Gastrocnemius medialis (tissue), 4 donors: ENCODE results near the gene CCDC63.

Experiments
- POLR2A ChIP-seq, 2 donors: fragments of 450-650 bp; IDR thresholded peaks; one replicate each; pipeline ENCODE4 v1.6.1; 2017; ENCODE audit warnings: antibody characterized with exemption in 2 of 2, mild to moderate bottlenecking in 2 of 2, moderate library complexity in 2 of 2
- TF ChIP-seq, protein P1 (sequence below), 5 experiments: fragments of 450-650 bp in 3 of 5; fragments of 200-600 bp in 2 of 5; sonication (generic) in 2 of 5; IDR thresholded peaks in 4 of 5; conservative IDR thresholded peaks in 1 of 5; 1 replicate in 4 of 5; 2 replicates in 1 of 5; pipeline ENCODE4 v1.5.1; 2016 to 2019; ENCODE audit warnings: antibody characterized with exemption in 5 of 5, mild to moderate bottlenecking in 3 of 5, moderate library complexity in 3 of 5

DNA sequence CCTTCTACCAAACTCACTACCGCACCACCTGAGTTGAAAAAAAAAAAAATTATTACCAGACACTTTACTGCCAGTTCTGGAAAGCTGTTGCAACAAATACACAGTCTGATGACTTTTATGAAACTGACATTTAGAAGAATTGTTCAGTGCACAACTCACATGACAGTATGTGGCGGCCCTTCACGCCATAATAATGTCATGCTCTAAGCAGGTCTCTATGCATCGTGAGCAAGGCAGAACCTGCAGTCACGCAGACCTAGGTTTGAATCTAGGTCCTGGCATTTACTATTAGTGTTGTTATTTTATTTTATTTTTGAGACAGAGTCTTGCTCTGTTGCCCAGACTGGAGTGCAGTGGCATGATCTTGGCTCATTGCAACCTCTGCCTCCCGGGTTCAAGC is 65.5 kb downstream of the CCDC63 start:
- TF ChIP-seq, protein P1, sequence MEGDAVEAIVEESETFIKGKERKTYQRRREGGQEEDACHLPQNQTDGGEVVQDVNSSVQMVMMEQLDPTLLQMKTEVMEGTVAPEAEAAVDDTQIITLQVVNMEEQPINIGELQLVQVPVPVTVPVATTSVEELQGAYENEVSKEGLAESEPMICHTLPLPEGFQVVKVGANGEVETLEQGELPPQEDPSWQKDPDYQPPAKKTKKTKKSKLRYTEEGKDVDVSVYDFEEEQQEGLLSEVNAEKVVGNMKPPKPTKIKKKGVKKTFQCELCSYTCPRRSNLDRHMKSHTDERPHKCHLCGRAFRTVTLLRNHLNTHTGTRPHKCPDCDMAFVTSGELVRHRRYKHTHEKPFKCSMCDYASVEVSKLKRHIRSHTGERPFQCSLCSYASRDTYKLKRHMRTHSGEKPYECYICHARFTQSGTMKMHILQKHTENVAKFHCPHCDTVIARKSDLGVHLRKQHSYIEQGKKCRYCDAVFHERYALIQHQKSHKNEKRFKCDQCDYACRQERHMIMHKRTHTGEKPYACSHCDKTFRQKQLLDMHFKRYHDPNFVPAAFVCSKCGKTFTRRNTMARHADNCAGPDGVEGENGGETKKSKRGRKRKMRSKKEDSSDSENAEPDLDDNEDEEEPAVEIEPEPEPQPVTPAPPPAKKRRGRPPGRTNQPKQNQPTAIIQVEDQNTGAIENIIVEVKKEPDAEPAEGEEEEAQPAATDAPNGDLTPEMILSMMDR (IDR thresholded peaks at IDR 0.05 in 4 of 5, conservative IDR thresholded peaks at IDR 0.05 in 1 of 5): no peak
- no peak for TF ChIP-seq POLR2A (IDR thresholded peaks at IDR 0.05)
